Measurements from ENCODE around the gene FANCD2. TPM values are rescaled to one million over a fixed set of nuclear protein-coding genes. Genes with fewer than 3 reads are reported as not detected.

Gene FANCD2
- total and polyA plus RNA-seq, 2 experiments from 2014 or later: 61.5 to 71.6 TPM

GRCh38 chr3:10085738-10086137 lies 59.5 kb downstream of the FANCD2 start:
- H3K36me3 ChIP-seq (ENCODE audit: insufficient read depth): peaks cover 71% of the 10 kb centered on the region
- H3K27me3 ChIP-seq (ENCODE audit: insufficient read depth): no peaks in the 10 kb centered on the region
- H4K20me1 ChIP-seq (replicated peaks; ENCODE audit: insufficient read depth): peaks cover 3% of the 10 kb centered on the region; the same call in 1 of the 2 replicates
- H3K4me1 ChIP-seq (ENCODE audit: insufficient read depth): no peaks in the 10 kb centered on the region
- H3F3A ChIP-seq (replicated peaks; ENCODE audit: low read depth): peaks cover 3% of the 10 kb centered on the region; the same call in 1 of the 2 replicates
- no peak overlapping the region for H3K27ac Mint-ChIP-seq
- peaks cover 2% of the 10 kb centered on the region for H3K27me3 Mint-ChIP-seq (ENCODE audit: insufficient read depth, low read depth, poor library complexity)
- H2AFZ ChIP-seq: no peak overlapping the region
- peaks cover 74% of the 10 kb centered on the region for H3K36me3 Mint-ChIP-seq (ENCODE audit: low read depth)
- H3K9me2 ChIP-seq (ENCODE audit: insufficient read depth): no peaks in the 10 kb centered on the region
- no peaks in the 10 kb centered on the region for H3K9me3 Mint-ChIP-seq
- H3K4me3 Mint-ChIP-seq: no peak overlapping the region
- no peak overlapping the region for H3K27ac ChIP-seq (ENCODE audit: low read depth)
- no peak for ATAC-seq
- no peak overlapping the region for H3K4me3 ChIP-seq
- peak; percentile 5 for DNase-seq (ENCODE audit: low spot score)
- TF ChIP-seq ETS1 (IDR thresholded peaks at IDR 0.05) (no peak), ZNF331 (CRISPR knock-in tag; IDR thresholded peaks at IDR 0.05; ENCODE audit: low read depth) (no peak), ZNF462 (CRISPR knock-in tag; IDR thresholded peaks at IDR 0.05) (no peak), NANOG (IDR thresholded peaks at IDR 0.05; ENCODE audit: borderline replicate concordance) (no peak), CTCF (conservative IDR thresholded peaks at IDR 0.05; ENCODE audit: low read depth in 2 of 2) (no peak), ZNF114 (CRISPR knock-in tag; IDR thresholded peaks at IDR 0.05) (no peak), EZH2phosphoT487 (IDR thresholded peaks at IDR 0.05; ENCODE audit: unreplicated experiment) (no peak), STAT1 (IDR thresholded peaks at IDR 0.05; ENCODE audit: unreplicated experiment) (no peak), EZH2 (IDR thresholded peaks at IDR 0.05; ENCODE audit: low read depth, unreplicated experiment) (no peak), REST (IDR thresholded peaks at IDR 0.05; ENCODE audit: unreplicated experiment) (no peak), JUNB (IDR thresholded peaks at IDR 0.05; ENCODE audit: unreplicated experiment) (no peak), CREB1 (CRISPR knock-in tag; IDR thresholded peaks at IDR 0.05; ENCODE audit: low read depth) (no peak), POLR2AphosphoS5 (IDR thresholded peaks at IDR 0.05; ENCODE audit: low read depth) (no peak)
- no peak overlapping the region for H3K4me2 ChIP-seq
- no peaks in the 10 kb centered on the region for H3K79me2 ChIP-seq (replicated peaks; ENCODE audit: insufficient read depth)
- no peaks in the 10 kb centered on the region for H3K4me1 Mint-ChIP-seq
